Kidney epithelial cell (primary cell): ENCODE data around the gene CDH23. TPM values are rescaled to one million over a fixed set of nuclear protein-coding genes. Genes with fewer than 3 reads are reported as not detected.

Experiments used
- DNase-seq: peaks from one replicate; pipeline ENCODE4 v3.0.0-alpha.2; 2010; ENCODE audit warnings: low read depth
- H3K27me3 ChIP-seq: 2 replicates; pipeline ENCODE4 v1.6.0; 2011; ENCODE audit warnings: low read length; ENCODE audit not compliant: control insufficient read depth, insufficient read depth
- H3K36me3 ChIP-seq: 2 replicates; pipeline ENCODE4 v1.5.1; 2011; ENCODE audit warnings: low read length; ENCODE audit not compliant: control insufficient read depth, insufficient read depth
- H3K4me3 ChIP-seq: 2 replicates; pipeline ENCODE4 v1.5.1; 2011; ENCODE audit warnings: low read depth, mild to moderate bottlenecking, control low read depth, low read length
- total RNA-seq: library from RNA; depleted of rRNA; stranded (reverse); fragments of >200 nt; gene quantifications from 2 replicates; pipeline ENCODE4 v1.2.3, GENCODE V29; 2015
- TF ChIP-seq, protein P1 (sequence below): IDR thresholded peaks from 2 replicates; pipeline ENCODE4 v1.5.1; 2011; ENCODE audit warnings: mild to moderate bottlenecking, moderate library complexity, low read length, control low read depth, inconsistent platforms; ENCODE audit not compliant: insufficient read depth, poor library complexity, severe bottlenecking

The CDH23 gene
- total RNA-seq, 1 donor from 2014 or later = 0.04 TPM

- TF ChIP-seq, protein P1, sequence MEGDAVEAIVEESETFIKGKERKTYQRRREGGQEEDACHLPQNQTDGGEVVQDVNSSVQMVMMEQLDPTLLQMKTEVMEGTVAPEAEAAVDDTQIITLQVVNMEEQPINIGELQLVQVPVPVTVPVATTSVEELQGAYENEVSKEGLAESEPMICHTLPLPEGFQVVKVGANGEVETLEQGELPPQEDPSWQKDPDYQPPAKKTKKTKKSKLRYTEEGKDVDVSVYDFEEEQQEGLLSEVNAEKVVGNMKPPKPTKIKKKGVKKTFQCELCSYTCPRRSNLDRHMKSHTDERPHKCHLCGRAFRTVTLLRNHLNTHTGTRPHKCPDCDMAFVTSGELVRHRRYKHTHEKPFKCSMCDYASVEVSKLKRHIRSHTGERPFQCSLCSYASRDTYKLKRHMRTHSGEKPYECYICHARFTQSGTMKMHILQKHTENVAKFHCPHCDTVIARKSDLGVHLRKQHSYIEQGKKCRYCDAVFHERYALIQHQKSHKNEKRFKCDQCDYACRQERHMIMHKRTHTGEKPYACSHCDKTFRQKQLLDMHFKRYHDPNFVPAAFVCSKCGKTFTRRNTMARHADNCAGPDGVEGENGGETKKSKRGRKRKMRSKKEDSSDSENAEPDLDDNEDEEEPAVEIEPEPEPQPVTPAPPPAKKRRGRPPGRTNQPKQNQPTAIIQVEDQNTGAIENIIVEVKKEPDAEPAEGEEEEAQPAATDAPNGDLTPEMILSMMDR = no peak
- H3K36me3 ChIP-seq = no peaks in the 10 kb centered on the region
- peaks cover 2% of the 10 kb centered on the region for H3K27me3 ChIP-seq
- DNase-seq = no peak
- no peak overlapping the region for H3K4me3 ChIP-seq
Observed at GRCh38 chr10:71366690-71367089, 30.0 kb upstream of the CDH23 start.

GRCh38 chr10:71367271-71367670, 29.4 kb upstream of the CDH23 start:
- Histone ChIP-seq H3K4me3 (no peak overlapping the region), H3K36me3 (no peaks in the 10 kb centered on the region), H3K27me3 (peaks cover 2% of the 10 kb centered on the region)
- TF ChIP-seq, protein P1 = no peak
- DNase-seq = no peak

GRCh38 chr10:71368176-71368575, 28.5 kb upstream of the CDH23 start:
- no peaks in the 10 kb centered on the region for H3K36me3 ChIP-seq
- TF ChIP-seq, protein P1 = no peak
- H3K4me3 ChIP-seq = no peak overlapping the region
- no peak for DNase-seq
- peaks cover 2% of the 10 kb centered on the region for H3K27me3 ChIP-seq

DNA sequence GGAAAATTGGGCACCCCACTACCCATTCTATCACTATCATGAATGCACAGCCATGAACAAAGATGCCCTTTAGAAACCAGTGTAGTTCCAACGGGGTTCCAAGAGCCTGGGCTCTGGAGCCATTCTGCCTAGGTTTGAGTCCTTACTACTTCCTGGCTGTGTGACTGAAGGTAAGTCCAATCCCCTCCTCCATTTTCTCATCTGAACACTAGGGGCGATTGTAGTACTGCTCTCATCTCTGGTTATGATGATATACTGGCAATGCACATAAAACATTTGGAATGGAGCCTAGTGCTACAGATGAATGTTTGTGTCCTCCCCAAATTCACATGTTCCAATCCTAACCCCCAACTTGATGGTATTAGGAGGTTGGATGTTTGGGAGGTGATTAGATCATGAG, 28.1 kb upstream of the CDH23 start:
- no peak for DNase-seq
- peaks cover 4% of the 10 kb centered on the region for H3K27me3 ChIP-seq
- TF ChIP-seq, protein P1 = no peak
- H3K36me3 ChIP-seq = no peaks in the 10 kb centered on the region
- H3K4me3 ChIP-seq = no peak overlapping the region

- Histone ChIP-seq H3K4me3 (no peak overlapping the region), H3K27me3 (peaks cover 4% of the 10 kb centered on the region), H3K36me3 (no peaks in the 10 kb centered on the region)
- TF ChIP-seq, protein P1 = no peak
- no peak for DNase-seq
Observed at GRCh38 chr10:71369602-71370001, 27.1 kb upstream of the CDH23 start.

GRCh38 chr10:71370031-71370430, 26.7 kb upstream of the CDH23 start:
- TF ChIP-seq, protein P1 = no peak
- no peaks in the 10 kb centered on the region for H3K36me3 ChIP-seq
- H3K27me3 ChIP-seq = peaks cover 4% of the 10 kb centered on the region
- H3K4me3 ChIP-seq = no peak overlapping the region
- no peak for DNase-seq
